ENCODE results near the gene ACBD4. TPM values are rescaled to one million over a fixed set of nuclear protein-coding genes. Genes with fewer than 3 reads are reported as not detected.
"Not testable (repeated sequence)": the region's sequence is repeated elsewhere in the genome, so short reads cannot be mapped to it uniquely, and the experiment has no call there.

The ACBD4 gene
- total RNA-seq, 1 experiment from 2014 or later = 6.1 TPM

DNA sequence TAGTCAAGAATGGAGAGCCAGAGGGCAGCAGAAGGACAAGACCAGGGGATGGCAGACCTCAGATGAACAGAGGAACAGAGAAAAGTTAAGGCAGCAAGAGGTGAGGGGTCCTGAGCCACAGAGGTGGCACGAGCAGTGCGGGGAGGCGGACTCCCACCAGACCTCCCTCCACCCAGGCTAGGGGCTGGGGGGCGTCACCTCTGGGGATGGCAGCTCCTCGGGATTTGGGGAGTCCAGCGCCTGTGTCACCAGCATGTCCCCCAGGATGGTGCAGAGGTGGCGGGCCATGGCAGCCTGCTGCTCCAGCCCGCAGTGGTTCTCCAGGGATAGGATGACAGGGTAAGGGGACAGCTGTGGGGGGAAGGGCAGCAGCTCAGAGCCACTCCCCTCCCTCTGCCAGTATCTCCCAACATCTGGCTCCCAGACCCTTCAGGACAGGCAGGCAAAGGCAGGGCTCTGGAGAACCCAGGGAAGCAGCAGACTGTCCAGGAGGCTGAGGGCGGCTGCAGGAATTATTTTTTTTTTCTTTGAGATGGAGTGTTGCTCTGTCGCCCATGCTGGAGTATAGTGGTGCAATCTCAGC lies 19.0 kb upstream of the ACBD4 start:
- in situ Hi-C loops (cut with HindIII; ENCODE audit: low sequenced_read_pairs) = no loop called here
- no peak for DNase-seq (ENCODE audit: low spot score)

DNA sequence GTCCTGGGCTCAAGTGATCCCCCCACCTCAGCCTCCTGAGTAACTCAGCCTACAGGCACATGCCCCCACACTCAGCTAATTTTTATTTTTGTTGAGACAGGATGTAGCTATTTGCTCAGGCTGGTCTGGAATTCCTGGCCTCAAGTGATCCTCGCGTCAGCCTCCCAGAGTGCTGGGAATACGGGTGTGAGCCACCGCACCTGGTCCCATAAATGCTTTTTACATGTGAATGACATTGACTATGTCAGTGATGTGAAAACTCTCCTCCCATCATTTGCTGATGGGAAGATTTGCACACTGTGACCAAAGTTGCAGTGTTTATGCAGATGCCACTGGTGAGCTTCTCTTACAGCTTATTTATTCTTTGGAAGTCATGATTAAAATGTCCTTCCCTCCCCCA lies 18.2 kb upstream of the ACBD4 start:
- no peak for DNase-seq (ENCODE audit: low spot score)
- in situ Hi-C loops (cut with HindIII; ENCODE audit: low sequenced_read_pairs) = no loop called here

DNA sequence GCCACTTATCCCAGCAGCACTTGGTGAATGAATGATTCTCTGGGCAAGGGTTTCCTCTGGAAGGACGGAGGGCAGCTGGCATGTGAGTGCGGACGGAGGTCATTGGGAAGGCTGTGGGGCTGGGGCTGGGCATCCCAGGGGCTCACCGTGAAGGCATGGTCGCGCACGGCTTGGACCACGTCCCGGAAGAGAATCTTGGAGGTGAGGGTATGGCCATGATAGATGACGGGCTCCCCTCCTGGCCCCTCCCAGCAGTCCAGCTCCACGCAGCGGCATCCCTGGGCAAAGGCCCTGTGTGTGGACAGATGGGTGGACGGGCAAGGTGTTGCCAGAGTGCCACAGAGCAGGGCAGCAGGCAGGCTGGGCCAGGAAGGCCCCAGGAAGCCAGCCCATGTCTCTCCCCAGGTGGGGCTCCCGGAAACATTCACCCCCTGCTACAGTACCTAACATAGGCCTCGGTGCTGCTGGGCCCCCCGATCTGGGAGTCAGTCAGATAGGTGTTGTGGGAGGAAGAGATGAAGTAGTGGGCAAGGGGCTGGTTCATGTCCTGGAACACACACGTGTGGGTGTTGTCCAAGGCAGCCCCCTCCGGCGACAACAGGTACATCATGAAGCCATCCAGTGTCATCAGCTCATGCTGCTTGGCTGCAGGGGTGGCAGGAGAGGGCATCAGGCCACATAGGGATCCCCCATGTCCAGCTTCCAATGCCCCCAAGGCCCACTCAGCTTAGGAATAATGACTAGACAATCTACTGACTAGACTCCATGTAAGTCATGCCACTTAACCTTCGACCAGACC lies 17.4 kb upstream of the ACBD4 start:
- DNase-seq (ENCODE audit: low spot score) = no peak
- in situ Hi-C loops (cut with HindIII; ENCODE audit: low sequenced_read_pairs) = no loop called here

DNA sequence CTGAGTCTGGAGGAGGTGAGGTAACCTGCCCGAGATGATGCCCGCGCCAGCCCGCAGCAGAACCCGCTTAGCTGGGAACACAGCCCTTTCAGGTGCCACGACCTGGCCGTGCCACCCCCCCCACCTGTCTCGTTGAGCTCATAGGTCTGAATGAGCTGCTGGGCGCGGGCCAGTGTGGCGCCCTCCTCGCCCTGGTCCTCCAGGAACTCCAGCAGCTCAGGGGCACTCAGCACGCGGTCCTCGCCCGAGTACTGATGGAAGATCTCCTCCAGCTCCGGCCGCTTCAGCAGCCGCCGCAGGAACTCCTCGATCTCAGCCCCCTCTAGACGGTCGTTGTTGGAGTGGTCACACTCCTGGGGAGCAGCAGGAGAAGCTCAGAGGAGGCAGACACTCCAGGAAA lies 16.8 kb upstream of the ACBD4 start:
- in situ Hi-C loops (cut with HindIII; ENCODE audit: low sequenced_read_pairs) = no loop called here
- no peak for DNase-seq (ENCODE audit: low spot score)

DNA sequence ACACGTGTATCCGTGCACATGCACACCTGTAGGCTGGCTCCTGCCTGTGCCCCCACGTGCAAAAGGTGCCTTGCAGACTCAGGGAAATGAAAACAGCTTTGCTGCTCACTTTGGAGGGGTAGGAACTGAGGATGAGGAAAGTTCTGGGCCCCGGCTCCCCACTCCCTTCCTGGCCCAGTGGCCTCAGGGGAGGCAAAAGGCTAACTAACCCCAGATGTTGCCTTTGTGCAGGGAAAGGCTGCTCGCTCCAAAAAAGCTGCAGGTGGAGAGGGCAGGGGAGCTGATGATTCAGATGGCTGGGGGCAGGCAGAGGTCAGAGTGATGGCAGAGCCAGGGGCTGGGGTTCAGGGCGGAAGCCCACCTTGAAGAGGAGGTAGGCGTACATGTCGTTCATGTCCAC lies 15.5 kb upstream of the ACBD4 start:
- in situ Hi-C loops (cut with HindIII; ENCODE audit: low sequenced_read_pairs) = no loop called here
- no peak for DNase-seq (ENCODE audit: low spot score)

DNA sequence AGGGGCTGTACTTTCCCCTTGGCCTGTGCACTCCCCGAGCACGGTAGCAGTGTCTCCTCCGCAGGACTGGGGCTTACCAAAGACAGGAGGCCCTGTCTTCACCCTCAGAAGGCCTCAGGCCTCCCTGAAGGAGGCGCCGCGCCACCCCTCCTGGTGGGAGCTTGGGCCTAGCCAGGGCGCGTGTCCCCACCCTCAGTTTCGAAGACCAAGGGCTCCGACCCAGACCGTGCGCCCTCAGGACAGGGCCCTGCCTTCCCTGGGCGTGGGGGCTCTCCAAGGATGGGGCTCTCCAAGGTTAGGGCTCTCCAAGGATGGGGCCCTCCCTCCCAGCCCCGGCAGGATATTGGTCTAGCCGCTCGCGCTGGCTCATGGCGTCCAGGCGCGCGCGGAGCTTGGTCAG lies 14.9 kb upstream of the ACBD4 start:
- no peak for DNase-seq (ENCODE audit: low spot score)
- in situ Hi-C loops (cut with HindIII; ENCODE audit: low sequenced_read_pairs) = no loop called here

DNA sequence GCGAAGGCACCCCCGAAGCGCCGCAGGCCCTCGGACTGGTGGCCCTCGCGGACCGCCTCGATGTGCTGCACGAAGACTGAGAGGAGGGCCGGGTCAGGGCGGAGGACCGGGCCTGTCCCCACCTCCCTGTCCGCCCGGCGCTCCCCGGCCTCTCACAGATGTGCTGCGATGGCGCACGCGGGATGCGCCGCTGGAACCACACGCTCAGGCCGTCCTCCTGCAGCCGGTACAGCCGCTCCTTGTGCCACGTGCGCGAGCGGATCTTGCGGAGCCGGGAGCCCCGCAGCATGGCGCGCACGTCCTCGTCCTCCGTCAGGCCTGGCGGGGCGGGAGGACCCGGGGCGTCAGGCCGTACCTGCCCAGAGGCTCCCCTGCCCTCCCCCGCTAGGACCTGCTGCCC lies 14.4 kb upstream of the ACBD4 start:
- no peak for DNase-seq (ENCODE audit: low spot score)
- in situ Hi-C loops (cut with HindIII; ENCODE audit: low sequenced_read_pairs) = no loop called here

DNA sequence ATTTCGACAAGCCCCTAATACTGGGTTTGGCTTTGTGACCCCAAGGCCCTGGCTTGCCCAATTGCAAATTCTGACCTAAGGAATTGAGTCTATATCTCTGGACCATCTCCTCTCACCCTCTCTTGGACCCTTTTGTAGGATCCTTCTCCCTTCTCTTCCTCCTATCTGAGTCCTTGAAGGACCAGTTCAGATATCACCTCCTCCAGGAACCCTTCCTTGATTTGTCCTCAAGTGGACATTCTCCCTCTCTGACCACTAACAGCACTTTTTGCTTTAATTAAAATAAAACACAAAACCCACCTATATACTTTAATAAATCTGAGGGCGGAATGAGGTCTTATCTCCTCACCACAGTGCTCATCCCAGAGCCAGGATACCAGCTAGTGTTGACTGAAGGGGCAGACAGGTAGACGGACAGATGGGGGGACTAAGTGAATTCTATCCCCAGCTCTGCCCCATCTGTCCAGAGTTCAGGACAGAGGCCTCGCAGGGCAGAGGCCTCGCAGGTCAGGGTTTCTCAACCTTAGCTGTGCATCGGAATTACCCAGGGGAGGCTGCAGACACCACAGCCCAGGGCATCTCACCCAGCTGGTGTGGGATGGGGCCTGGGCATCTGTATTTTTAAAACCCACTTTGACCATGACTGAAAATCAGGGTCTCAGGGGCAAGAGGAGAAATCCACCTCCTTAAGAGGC lies 12.3 kb upstream of the ACBD4 start:
- in situ Hi-C loops (cut with HindIII; ENCODE audit: low sequenced_read_pairs) = no loop called here
- no peak for DNase-seq (ENCODE audit: low spot score)

DNA sequence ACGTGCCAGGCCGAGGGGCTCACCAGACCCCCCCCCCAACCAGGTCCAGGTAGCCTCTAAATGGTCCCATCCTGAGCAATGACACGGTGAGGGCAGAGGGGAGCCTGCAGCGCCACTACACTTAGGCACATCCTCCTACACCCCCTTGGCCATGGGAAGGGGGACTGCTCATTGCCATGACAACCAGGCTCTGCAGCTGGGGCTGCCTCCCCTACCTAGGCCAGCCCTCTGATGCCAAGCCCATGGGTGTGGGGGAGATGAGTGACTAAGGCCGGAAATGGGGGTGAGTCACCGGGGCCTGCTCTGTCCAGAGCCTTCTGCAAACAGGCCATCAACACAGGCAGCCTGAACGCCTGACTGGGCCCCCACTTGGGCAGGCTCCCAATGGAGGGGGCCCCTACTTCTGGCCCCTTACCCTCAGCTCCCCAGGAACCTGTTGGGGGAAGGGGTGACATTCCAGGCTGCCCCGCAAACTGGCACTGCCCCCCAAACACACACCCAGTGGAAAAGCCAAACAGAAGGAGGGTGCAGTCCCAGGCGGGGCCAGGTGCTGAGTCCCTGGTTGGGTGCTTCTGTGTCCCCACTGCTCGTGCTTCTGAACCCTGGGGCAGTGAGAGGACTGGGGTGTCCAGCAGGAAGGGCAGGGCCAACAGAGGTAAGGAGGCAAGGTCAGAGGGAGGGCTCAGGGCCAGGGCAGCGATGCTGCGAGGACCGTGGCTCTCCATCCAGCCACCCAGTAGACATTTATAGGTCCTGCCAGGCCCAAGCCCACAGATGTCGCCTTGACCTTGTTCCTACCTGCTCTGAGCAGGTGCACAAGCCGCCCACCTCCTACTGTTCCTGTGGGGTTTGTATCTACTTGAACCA lies 11.3 kb upstream of the ACBD4 start:
- in situ Hi-C loops (cut with HindIII; ENCODE audit: low sequenced_read_pairs) = no loop called here
- DNase-seq (ENCODE audit: low spot score) = no peak

DNA sequence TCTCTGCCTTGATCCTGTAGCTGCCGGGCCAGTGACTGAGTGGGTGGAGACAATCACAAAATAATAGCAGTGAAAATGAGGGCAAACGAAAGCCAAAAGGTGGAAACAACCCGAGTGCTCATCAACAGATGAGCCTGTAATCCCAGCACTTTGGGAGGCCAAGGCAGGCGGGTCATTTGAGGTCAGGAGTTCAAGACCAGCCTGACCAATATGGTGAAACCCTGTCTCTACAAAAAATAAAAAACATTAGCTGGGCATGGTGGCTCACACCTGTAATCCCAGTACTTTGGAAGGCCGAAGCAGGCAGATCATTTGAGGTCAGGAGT lies 10.7 kb upstream of the ACBD4 start:
- in situ Hi-C loops (cut with HindIII; ENCODE audit: low sequenced_read_pairs); DNase-seq (ENCODE audit: low spot score): not testable (repeated sequence)

DNA sequence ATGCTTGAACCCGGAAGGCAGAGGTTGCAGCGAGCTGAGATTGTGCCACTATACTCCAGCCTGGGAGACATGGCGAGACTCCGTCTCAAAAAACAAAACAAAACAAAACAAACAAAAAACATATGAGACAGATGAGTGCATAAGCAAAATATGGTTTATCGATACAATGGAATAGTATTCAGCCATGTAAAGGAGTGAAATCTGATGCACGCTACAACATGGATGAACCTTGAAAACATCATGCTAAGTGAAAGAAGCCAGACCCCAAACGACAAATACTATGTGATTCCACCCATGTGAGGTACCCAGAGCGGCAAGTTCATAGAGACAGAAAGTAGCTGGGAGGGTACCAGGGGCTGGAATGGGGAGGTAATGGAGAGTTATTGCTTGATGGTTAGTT lies 10.0 kb upstream of the ACBD4 start:
- no peak for DNase-seq (ENCODE audit: low spot score)
- in situ Hi-C loops (cut with HindIII; ENCODE audit: low sequenced_read_pairs) = no loop called here

DNA sequence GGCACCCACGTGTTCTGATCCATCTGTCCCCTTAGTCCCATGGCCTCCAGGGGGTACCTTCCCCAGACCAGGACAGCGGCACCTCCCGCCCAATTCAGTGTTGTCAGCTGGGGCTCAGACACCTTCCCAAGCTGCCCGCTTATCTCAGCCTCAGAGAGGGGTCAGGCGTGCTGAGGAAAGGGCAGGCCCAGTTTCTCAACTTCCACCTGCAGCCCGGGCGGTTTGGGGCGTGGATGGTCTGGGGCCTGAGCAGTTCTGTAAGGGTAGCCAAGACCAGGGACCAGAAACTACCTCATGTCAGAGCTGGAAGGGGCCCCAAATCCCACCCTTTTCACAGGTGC lies 8.3 kb upstream of the ACBD4 start:
- in situ Hi-C loops (cut with HindIII; ENCODE audit: low sequenced_read_pairs) = no loop called here
- DNase-seq (ENCODE audit: low spot score) = no peak

DNA sequence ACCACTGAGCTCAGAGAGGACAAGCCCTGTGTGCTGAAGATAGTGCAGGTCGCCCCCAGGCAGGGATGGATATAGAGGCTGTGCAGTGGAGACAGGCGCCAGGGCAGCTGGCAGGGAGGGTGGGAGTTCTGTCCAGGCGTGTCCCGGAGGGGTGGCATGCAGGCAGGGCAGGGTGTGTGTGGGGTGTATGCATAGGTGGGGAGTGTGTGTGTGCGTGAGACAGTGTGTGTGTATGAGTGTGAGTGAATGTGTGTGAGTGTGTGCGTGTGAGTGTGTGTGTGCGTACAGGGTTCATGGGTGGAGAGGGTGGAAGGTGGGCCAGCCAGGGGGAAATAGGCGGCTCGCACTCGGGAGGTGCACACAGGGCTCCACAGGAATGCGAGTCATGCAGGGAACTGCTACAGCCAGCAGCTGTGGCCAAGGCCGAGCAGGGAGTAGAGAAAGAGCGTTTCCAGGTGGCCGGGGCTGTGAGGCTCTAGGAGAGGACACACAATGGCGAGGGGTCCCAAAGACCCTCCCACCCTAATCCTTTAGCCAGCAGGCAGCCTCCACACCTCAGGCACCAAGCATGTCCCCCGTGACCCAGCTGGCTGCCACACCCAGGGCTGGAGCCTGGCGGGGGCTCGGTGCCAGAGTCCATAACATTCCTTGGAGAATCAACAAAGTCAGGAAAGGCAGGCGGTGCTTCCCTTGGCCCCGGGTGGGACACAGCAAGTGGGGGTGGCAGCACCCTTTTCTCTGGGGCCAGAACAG lies 7.8 kb upstream of the ACBD4 start:
- in situ Hi-C loops (cut with HindIII; ENCODE audit: low sequenced_read_pairs) = no loop called here
- no peak for DNase-seq (ENCODE audit: low spot score)

DNA sequence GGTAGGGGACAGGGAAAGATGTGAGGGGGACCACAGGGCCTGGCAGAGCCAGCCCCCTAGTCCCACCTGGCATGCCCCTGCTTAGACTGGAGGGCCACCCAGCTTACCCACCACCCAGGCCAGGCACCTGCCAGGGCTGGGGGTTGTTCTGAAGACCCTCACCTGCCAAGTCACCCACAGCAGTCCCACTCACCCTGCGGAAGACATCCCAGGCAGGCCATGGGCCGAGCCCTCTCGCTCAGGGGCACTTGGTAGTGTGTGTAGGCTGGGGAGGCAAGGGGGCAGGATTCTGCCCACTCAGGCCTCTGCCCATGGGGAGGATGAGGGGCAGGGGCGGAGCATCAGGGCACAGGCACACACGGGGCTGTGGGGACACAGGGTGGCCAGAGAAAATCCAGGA lies 7.2 kb upstream of the ACBD4 start:
- in situ Hi-C loops (cut with HindIII; ENCODE audit: low sequenced_read_pairs) = no loop called here
- no peak for DNase-seq (ENCODE audit: low spot score)

DNA sequence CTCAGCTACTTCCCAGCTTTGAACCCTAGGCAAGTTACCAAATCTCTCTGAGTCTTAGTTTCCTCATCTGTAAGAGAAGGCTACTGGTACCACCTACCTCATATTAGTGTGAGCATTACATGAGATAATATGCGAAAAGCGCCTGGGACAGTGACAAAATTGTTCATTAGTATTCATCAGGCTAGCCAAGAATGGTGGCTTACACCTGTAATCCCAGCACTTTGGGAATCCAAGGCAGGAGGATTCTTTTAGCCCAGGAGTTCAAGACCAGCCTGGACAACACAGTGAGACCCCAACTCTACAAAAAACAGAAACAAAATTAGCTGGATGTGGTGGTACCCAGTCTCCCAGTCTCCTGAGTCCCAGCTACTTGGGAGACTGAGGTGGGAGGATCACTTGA lies 6.5 kb upstream of the ACBD4 start:
- in situ Hi-C loops (cut with HindIII; ENCODE audit: low sequenced_read_pairs) = no loop called here
- DNase-seq (ENCODE audit: low spot score) = no peak

DNA sequence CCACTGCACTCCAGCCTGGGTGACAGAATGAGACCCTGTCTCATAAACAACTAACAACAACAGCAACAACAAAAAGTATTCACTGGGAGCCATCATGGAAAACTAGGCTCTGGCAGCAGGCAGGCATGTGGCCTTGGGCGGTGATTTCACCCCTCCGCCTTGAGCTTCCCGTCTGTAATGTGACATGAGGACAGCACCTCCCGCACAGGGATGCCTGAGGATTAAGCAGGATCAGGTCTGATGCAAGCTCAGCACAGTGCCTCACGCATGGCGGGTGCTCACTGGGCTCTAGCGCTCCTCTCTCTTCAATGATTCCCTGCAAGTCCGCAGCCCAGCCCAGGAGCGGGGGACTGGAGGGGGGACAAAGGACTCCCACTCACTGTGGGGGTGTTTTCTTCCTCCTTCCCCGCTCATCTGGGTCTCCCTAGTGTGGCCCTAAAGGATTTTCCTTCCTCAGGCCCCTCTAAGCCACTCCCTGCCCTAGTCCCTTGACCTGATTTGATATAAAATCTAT lies 6.0 kb upstream of the ACBD4 start:
- in situ Hi-C loops (cut with HindIII; ENCODE audit: low sequenced_read_pairs) = no loop called here
- no peak for DNase-seq (ENCODE audit: low spot score)

DNA sequence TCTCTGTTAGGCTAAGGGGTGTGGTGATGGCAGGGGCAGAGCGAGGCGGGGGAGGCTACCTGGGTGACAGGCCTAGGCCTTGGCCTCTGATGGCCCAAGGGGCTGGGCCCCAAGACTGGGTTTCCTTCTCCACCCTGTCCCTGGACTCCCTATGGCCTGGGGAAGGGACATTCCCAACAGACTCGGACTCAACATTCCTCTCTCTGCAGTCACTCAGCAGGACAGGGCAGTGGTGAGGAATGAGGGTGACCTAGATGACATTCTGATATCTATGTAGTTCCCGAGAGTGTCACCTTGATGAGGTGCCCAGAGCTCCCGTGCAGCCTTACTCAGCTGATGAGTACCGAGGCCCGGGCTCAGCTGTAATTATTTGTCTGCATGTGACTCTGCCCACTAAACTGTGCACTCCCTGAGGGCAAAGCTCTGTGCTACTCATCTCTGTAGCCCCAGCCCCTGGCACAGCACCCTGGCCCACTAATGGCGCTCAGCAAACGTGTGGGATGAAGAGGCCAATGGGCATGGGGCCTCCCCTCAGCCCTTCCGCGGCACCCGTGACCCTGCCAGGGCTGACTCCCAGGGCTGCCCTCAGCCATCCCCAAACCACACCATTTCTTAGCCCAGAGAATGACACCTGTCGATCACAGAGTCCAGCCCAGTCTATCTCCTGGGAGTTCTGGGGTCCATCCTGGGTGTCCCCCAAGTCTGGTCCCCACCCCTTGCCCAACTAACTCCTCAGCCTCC lies 5.4 kb upstream of the ACBD4 start:
- in situ Hi-C loops (cut with HindIII; ENCODE audit: low sequenced_read_pairs) = no loop called here
- no peak for DNase-seq (ENCODE audit: low spot score)

Data from G401 (cell line).